Right hindlimb (tissue), 1 donor: Measurements from ENCODE around the gene PTPDC1.

ENCODE experiments used
- DNase-seq: peaks from one replicate; pipeline ENCODE4 v3.0.0-alpha.2; 2018

PTPDC1 gene

GRCh38 chr9:94142353-94142752 is 58.1 kb downstream of the PTPDC1 start:
- DNase-seq = no peak

DNA sequence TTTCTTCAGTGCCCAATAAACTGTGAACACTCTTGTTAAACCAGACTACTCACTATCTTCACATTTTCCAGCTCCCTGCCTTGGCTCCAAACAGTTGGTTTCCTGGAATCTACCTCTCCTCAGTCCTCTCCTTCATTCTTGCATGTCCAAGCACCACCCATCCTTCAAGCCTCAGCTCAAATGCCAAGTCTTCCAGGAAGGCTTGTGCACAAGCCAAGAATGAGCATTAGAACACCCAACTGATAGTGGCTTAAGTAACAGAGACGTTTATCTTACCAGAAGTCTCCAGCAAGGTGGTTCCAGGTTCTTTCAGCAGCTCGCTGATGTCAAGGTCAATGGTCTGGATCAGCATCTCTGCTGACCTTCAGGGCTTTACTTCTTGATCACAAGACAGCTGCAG is 60.1 kb downstream of the PTPDC1 start:
- no peak for DNase-seq

GRCh38 chr9:94145640-94146039 is 61.4 kb downstream of the PTPDC1 start:
- no peak for DNase-seq

DNA sequence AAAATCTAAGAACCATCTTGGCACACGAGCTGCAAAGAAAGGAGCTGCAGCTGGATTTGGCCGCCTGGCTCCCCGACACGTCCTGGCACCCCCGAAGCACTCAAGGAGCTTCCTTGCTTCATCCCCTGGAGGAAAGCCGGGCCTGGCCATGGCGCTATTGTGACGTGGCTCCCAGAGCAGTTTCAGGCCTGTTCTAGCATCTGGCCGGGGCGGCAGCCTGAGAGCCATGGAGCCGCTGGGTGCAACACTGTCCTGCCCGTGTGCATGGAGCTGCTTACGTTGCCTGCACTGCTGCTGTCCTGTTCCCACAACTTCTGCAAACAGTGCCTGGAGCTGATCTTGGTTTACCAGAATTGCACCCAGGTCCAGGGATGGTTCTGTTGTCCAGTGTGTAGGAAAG is 63.5 kb downstream of the PTPDC1 start:
- DNase-seq = no peak

- DNase-seq = no peak
These were observed 64.2 kb downstream of the PTPDC1 start for GRCh38 chr9:94148419-94148818.

- no peak for DNase-seq
These were observed 65.4 kb downstream of the PTPDC1 start for GRCh38 chr9:94149696-94150095.

GRCh38 chr9:94150279-94150828 is 66.1 kb downstream of the PTPDC1 start:
- no peak for DNase-seq

- peak; percentile 32 for DNase-seq
These were observed 66.8 kb downstream of the PTPDC1 start for GRCh38 chr9:94150890-94151650.

DNA sequence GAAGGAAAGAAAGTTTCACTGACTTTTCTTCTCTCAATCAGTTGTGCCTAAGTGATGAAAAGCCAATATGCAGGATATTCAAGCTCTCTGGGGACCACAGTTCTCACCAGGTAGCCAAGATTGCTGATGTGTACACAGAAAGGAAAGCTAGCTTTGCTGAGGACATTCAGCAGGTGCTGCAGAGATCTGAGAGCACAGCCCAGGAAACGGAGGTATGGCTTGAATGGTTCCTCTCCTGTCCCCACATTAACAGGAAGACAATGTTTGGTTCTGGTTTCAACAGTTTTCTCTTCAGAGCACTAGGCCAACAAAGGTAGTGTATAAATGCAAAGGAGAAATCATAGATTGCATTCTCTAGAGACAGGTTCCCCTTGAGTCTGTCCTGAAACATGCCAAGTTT is 69.6 kb downstream of the PTPDC1 start:
- no peak for DNase-seq

- no peak for DNase-seq
These were observed 72.2 kb downstream of the PTPDC1 start for GRCh38 chr9:94156348-94157049.

GRCh38 chr9:94157050-94157801 is 73.0 kb downstream of the PTPDC1 start:
- peak; percentile 63 for DNase-seq
